Inflammatory macrophage treated with lipopolysaccharide for 4 hours (primary cell): ENCODE measurements around the gene VTI1A.
"Not testable (repeated sequence)": the region's sequence is repeated elsewhere in the genome, so short reads cannot be mapped to it uniquely, and the experiment has no call there.

Source experiments
- DNase-seq: peaks from one replicate; pipeline ENCODE4 v3.0.0-alpha.2; 2020

VTI1A gene

GRCh38 chr10:112552593-112553110 is 105.6 kb downstream of the VTI1A start:
- DNase-seq: no peak

GRCh38 chr10:112553315-112553714 is 106.3 kb downstream of the VTI1A start:
- DNase-seq: no peak

GRCh38 chr10:112554263-112554662 is 107.2 kb downstream of the VTI1A start:
- no peak for DNase-seq

- DNase-seq: no peak
Measured at GRCh38 chr10:112557197-112557596, 110.2 kb downstream of the VTI1A start.

- DNase-seq: no peak
Measured at GRCh38 chr10:112558476-112559142, 111.6 kb downstream of the VTI1A start.

GRCh38 chr10:112559349-112559748 is 112.3 kb downstream of the VTI1A start:
- no peak for DNase-seq

- no peak for DNase-seq
Measured at GRCh38 chr10:112562122-112562521, 115.1 kb downstream of the VTI1A start.

- no peak for DNase-seq
Measured at GRCh38 chr10:112562809-112563663, 116.0 kb downstream of the VTI1A start.

- no peak for DNase-seq
Measured at GRCh38 chr10:112564337-112564736, 117.3 kb downstream of the VTI1A start.

GRCh38 chr10:112565434-112566053 is 118.5 kb downstream of the VTI1A start:
- DNase-seq: peak; percentile 65

- DNase-seq: no peak
Measured at GRCh38 chr10:112570585-112570984, 123.6 kb downstream of the VTI1A start.

GRCh38 chr10:112579578-112579977 is 132.6 kb downstream of the VTI1A start:
- no peak for DNase-seq

GRCh38 chr10:112580267-112580666 is 133.3 kb downstream of the VTI1A start:
- DNase-seq: no peak

GRCh38 chr10:112581921-112582320 is 134.9 kb downstream of the VTI1A start:
- DNase-seq: no peak

- no peak for DNase-seq
Measured at GRCh38 chr10:112583236-112583939, 136.4 kb downstream of the VTI1A start.

- DNase-seq: no peak
Measured at GRCh38 chr10:112584276-112584675, 137.3 kb downstream of the VTI1A start.

- no peak for DNase-seq
Measured at GRCh38 chr10:112585126-112585525, 138.1 kb downstream of the VTI1A start.

- DNase-seq: no peak
Measured at GRCh38 chr10:112585960-112586359, 138.9 kb downstream of the VTI1A start.

GRCh38 chr10:112587729-112588128 is 140.7 kb downstream of the VTI1A start:
- no peak for DNase-seq

GRCh38 chr10:112588225-112588990 is 141.4 kb downstream of the VTI1A start:
- no peak for DNase-seq

GRCh38 chr10:112589081-112589480 is 142.1 kb downstream of the VTI1A start:
- no peak for DNase-seq

- not testable (repeated sequence) for DNase-seq
Measured at GRCh38 chr10:112590786-112591185, 143.8 kb downstream of the VTI1A start.
